NCI-H2081 treated with DMSO at 0.1 percent for 48 hours (cell line): ENCODE measurements around the gene AHRR.

Experiments
- DNase-seq: peaks from one replicate; lab custom pipeline; 2025; lab: John Stamatoyannopoulos, UW

AHRR gene

DNA sequence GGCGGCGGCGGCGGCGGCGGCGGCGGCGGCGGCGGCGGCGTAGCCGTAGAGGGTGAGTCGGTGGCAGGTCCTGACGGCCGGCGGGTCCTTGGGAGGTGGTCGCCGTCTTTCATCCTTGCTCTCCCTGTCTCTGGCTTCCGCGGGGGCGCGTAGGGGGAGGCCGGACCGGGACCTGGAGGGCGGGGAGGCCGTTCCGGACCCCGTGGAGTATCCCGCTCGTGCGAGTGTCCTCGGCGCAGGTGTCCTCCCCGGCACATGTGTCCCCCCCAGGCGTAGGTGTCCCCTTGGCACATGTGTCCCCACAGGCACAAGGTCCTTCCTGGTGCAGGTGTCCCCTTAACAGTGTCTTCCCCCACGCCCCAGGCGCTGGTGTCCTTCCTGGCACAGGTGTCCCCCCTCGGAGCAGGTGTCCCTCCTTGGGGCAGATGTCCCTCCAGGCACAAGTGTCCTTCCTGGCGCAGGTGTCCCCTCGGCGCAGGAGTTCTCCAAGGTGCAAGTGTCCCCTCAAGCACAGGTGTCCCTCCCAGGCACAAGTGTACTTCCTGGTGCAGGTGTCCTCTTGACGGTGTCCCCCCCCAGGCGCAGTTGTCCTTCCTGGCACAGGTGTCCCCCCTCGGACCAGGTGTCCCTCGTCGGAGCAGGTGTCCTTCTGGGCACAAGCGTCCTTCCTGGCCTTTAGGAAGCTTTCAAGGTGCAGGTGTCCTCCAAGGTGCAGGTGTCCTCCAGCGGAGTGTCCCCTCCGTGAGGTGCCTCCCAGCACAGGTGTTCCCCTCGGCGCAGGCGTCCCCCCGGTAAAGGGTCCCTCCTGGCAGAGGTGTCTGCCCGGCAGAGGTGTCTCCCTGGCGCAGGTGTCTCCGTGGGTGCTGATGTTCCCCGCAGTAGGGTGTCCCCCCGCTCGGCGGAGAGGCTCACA, 122.0 kb downstream of the AHRR start:
- DNase-seq: no peak

DNA sequence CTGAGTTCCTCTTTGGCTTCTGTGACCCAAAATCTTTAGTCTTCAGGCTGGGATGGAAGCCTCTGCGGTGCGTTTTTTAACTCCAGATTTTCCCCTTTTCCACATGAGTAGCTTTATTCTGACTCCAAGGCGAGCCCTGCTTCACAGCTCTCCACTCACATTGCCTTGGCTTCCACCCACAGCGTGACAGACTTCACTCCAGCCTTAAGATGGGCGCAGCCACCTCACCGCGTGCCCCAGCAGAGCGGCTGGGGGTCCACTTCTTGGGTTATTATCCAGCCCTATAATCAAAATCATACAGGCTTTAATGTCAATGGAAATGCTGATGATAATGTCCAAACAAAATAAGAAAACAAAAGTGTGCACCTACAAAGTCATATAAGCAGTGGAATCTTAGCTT, 122.7 kb downstream of the AHRR start:
- DNase-seq: no peak

DNA sequence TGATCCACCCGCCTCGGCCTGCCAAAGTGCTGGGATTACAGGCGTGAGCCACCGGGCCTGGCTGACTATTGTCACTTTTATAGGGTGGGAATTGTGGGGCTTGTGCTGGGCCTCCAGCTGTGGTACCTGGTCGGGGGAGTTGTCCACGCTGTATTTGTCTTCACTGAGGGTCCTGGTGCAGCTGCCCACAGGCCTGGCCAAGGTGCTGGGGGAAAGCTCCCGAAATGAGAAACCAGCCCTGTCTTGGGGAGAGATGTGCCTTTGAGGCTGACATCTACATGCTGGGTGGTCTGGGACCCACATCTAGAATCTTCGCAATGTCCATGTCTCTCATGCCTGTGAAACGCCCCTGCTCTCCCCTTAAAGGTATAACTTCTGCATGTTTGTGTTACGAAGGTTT, 124.1 kb downstream of the AHRR start:
- DNase-seq: no peak

GRCh38 chr5:446066-446882, 124.8 kb downstream of the AHRR start:
- no peak for DNase-seq

- peak; percentile 18 for DNase-seq
Measured at GRCh38 chr5:446883-447263, 125.4 kb downstream of the AHRR start.

DNA sequence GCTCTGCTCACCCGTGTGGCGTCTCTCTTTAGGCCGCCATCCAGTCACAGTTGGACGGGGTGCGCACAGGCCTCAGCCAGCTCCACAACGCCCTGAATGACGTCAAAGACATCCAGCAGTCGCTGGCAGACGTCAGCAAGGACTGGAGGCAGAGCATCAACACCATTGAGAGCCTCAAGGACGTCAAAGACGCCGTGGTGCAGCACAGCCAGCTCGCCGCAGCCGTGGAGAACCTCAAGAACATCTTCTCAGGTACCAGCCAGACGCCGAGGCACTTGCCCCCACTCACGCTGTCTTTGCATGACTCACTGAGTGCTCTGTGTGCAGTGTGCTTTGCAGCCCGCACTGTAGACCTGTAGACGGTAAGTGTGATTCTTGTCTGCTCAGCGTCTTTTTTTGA, 126.0 kb downstream of the AHRR start:
- DNase-seq: no peak

- no peak for DNase-seq
Measured at GRCh38 chr5:448061-448765, 126.7 kb downstream of the AHRR start.

DNA sequence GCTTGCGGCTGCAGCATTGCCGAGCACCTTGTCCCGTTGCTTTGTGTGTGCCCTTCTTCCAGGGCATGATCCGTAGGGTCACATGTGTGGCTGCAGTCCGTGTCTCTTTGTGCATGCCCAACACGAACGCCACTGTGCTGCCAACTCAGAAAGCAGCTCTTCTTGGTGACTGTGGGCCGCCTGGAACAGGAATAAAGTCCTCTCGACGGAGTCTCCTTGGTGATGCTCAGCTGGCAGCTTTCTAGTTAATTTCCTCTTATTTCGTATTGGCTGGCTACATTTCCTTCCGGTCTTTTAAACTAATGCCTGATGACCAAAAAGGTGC, 127.2 kb downstream of the AHRR start:
- DNase-seq: no peak

GRCh38 chr5:449151-449550, 127.6 kb downstream of the AHRR start:
- DNase-seq: no peak

GRCh38 chr5:451587-452458, 130.3 kb downstream of the AHRR start:
- no peak for DNase-seq

DNA sequence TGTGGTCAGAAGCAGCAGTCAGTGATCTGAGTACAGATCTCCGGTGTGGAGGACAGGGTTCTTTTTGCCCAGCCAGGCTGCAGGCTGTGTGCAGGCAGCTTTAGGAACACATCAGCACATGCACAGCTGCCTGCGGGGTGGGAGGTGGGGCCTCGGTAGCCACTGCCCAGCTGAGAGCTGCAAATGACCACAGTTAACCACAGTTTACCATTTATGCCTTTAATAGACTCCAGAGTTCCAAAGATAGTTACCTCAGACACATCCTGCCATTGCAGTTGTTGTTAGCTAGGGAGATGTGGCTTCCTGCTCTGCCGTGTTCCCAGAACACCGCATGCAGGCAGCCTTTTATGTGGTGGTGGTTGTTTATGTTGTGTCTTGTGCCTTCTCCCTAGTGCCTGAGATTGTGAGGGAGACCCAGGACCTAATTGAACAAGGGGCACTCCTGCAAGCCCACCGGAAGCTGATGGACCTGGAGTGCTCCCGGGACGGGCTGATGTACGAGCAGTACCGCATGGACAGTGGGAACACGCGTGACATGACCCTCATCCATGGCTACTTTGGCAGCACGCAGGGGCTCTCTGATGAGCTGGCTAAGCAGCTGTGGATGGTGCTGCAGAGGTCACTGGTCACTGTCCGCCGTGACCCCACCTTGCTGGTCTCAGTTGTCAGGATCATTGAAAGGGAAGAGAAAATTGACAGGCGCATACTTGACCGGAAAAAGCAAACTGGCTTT, 131.6 kb downstream of the AHRR start:
- DNase-seq: no peak

- DNase-seq: no peak
Measured at GRCh38 chr5:453725-454481, 132.4 kb downstream of the AHRR start.

DNA sequence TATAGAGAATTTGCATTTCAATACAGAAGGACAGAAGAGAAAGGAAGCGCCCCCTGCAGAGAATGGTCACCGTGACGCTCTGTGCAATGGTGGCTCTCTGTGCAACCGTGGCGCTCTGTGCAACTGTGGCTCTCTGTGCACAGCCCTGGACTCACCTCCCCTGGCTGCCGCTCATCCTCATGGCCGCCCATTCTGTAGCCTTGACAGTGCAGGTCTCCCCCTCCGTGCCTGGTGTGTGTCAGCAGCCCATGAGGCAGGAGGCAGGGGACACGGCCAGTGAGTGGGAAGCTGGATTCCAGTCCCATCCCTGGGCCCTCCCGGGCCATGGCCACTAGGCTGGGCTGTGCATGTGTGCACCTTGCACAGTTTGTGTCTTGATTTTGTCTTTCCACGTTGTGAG, 133.4 kb downstream of the AHRR start:
- DNase-seq: no peak

GRCh38 chr5:455806-456205, 134.3 kb downstream of the AHRR start:
- DNase-seq: no peak

DNA sequence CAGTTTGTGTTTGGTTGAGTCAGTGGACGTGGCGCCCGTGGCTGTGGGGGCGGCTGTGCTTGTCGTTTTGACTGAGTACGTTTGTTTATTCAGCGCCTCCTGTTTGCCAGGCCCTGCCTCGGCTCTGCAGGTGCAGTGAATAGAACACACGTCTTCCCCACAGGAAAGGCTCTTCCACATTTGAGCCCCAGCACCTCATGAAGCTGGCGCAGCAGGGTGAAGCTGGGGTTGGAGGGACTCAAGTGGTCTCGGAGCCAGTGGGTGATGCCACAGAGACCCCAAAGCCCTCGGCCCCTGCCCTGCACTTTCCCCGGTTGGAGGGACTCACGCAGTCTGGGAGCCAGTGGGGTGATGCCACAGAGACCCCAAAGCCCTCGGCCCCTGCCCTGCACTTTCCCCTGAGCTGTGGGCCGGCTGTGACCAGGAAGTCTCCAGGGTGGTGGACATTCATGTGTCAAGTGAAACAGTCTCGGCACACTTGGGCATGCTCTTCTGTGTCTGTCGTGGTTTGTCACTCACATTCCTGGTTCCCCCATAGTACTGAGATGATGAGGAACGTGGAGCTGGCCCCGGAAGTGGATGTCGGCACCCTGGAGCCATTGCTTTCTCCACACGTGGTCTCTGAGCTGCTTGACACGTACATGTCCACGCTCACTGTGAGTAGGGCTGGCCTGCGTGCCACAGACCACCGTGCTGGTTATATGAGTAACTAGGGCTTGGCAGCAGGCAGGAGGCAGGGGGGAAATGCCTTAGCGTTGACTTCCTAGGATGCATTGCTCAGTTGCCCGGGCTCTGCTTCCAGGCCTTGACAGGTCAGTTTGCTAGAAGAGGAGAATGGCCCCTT, 135.1 kb downstream of the AHRR start:
- DNase-seq: peak; percentile 48

- no peak for DNase-seq
Measured at GRCh38 chr5:457195-457961, 135.9 kb downstream of the AHRR start.

DNA sequence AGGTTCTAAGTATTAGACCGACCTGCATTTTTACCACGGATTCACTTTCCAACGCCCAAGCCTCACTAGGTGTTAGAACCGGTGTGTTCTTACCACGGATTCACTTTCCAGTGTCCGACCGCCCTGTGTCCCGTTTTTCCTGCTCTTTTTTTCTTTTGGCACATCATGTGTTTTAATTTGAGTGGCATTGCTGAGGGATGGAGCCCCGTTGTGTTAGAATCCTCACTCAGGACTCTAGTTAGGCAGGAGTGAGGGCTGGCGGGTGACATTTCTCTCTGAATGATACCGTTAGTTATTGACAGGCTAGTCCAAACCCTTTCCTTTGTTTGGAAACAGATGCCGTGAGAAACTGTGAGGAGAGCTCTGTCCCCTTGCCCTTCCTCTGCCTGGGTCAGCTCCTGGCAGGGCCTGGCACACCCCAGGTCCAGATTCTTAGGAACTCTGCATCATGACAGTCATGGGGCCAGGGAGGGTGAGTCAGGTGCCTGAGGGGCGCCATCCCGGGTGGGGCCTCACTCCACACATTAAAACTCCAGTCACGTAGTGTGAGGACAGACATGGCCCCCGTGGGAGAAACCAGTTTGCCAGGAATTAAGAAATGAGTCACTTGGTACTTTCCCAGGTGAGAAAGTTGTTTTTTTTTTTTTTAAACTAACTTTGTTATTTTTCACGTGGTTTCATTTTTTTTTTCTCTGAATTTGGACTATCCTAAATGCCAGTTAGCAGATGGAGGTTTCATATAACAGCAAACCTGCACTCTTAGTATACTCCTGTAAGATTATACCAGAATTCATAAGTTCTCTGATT, 137.2 kb downstream of the AHRR start:
- DNase-seq: no peak
